Mesothelial cell of epicardium (in vitro differentiated cells): ENCODE data around the gene SMIM8. TPM values are rescaled to one million over a fixed set of nuclear protein-coding genes. Genes with fewer than 3 reads are reported as not detected.
A peak's percentile ranks its signal among the peaks of the same experiment; 100 is the strongest.
"Not testable (repeated sequence)": the region's sequence is repeated elsewhere in the genome, so short reads cannot be mapped to it uniquely, and the experiment has no call there.

Experiments used
- DNase-seq, 2 experiments: peaks; one replicate each; pipeline ENCODE4 v3.0.0; 2021; ENCODE audit warnings: low spot score in 2 of 2; ENCODE audit not compliant: unreplicated experiment in 2 of 2
- H3K27ac Mint-ChIP-seq: 2 replicates; pipeline ENCODE4 v1.8.0; 2021; ENCODE audit warnings: mixed read lengths
- H3K27me3 Mint-ChIP-seq: 2 replicates; pipeline ENCODE4 v1.8.0; 2021; ENCODE audit warnings: low read depth, mixed read lengths
- H3K36me3 Mint-ChIP-seq: 2 replicates; pipeline ENCODE4 v1.8.0; 2021; ENCODE audit warnings: mixed read lengths
- H3K4me1 Mint-ChIP-seq: 2 replicates; pipeline ENCODE4 v1.8.0; 2021; ENCODE audit warnings: mixed read lengths
- H3K4me3 Mint-ChIP-seq: 2 replicates; pipeline ENCODE4 v1.8.0; 2021; ENCODE audit warnings: mild to moderate bottlenecking, moderate library complexity, mixed read lengths
- H3K9me3 Mint-ChIP-seq: 2 replicates; pipeline ENCODE4 v1.8.0; 2021; ENCODE audit warnings: mixed read lengths
- total RNA-seq: library from RNA; stranded (reverse); gene quantifications from 3 replicates; pipeline ENCODE4 v1.2.1, GENCODE V29; 2021
- TF ChIP-seq, protein P1 (sequence below): fragments of 200-600 bp; sonication (generic); IDR thresholded peaks from one replicate; pipeline ENCODE4 v1.5.0; 2021; ENCODE audit warnings: antibody characterized with exemption; ENCODE audit not compliant: unreplicated experiment

SMIM8 gene
- total RNA-seq, 1 donor from 2014 or later: 26.7 TPM

DNA sequence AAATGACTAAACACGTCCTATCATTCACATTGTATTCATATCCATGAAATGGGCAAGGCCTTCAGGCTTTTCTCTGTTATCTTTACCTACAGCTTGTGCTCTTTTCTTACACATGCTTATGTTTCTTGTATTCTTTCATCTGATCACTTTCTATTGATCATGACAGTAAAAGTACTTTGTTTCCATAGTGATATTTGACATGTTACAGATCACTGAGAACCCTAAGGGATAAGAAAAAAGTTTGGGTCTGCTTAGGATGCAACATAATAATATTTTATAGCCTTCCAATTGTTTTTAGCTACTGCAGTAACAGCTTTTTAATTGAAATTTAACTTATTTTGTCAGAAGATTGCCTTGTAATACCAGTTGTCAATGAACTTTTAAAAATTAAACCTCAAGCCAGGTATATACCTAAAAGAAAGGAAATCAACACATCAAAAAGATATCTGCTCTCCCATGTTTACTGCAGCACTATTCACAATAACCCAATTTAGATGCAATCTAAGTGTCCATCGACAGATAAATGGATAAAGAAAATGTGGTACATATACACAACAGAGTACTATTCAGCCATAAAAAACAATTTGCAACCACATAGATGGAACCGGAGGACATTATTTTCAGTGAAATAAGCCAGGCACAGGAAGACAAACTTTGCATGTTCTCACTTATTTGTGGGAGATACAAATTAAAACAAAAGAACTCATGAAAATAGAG is 3.0 kb upstream of the SMIM8 start:
- TF ChIP-seq, protein P1, sequence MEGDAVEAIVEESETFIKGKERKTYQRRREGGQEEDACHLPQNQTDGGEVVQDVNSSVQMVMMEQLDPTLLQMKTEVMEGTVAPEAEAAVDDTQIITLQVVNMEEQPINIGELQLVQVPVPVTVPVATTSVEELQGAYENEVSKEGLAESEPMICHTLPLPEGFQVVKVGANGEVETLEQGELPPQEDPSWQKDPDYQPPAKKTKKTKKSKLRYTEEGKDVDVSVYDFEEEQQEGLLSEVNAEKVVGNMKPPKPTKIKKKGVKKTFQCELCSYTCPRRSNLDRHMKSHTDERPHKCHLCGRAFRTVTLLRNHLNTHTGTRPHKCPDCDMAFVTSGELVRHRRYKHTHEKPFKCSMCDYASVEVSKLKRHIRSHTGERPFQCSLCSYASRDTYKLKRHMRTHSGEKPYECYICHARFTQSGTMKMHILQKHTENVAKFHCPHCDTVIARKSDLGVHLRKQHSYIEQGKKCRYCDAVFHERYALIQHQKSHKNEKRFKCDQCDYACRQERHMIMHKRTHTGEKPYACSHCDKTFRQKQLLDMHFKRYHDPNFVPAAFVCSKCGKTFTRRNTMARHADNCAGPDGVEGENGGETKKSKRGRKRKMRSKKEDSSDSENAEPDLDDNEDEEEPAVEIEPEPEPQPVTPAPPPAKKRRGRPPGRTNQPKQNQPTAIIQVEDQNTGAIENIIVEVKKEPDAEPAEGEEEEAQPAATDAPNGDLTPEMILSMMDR: no peak

DNA sequence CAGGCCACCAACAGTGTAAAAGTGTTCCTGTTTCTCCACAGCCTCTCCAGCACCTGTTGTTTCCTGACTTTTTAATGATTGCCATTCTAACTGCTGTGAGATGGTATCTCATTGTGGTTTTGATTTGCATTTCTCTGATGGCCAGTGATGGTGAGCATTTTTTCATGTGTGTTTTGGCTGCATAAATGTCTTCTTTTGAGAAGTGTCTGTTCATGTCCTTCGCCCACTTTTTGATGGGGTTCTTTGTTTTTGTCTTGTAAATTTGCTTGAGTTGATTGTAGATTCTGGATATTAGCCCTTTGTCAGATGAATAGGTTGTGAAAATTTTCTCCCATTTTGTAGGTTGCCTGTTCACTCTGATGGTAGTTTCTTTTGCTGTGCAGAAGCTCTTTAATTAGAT is 1.5 kb downstream of the SMIM8 start:
- peak overlapping the region; percentile 50 for H3K4me3 Mint-ChIP-seq
- DNase-seq, H3K4me1 Mint-ChIP-seq, H3K27ac Mint-ChIP-seq, H3K9me3 Mint-ChIP-seq, H3K27me3 Mint-ChIP-seq: not testable (repeated sequence)
- peaks cover 17% of the 10 kb centered on the region for H3K36me3 Mint-ChIP-seq

More for the DNA sequence above, 3.0 kb upstream of the SMIM8 start:
- H3K9me3 Mint-ChIP-seq: no peaks in the 10 kb centered on the region
- peaks cover 5% of the 10 kb centered on the region for H3K27me3 Mint-ChIP-seq
- H3K36me3 Mint-ChIP-seq: peaks cover 1% of the 10 kb centered on the region
- H3K4me3 Mint-ChIP-seq: no peak overlapping the region
- H3K27ac Mint-ChIP-seq: no peak overlapping the region
- DNase-seq: no peak
- H3K4me1 Mint-ChIP-seq: peaks cover 5% of the 10 kb centered on the region

DNA sequence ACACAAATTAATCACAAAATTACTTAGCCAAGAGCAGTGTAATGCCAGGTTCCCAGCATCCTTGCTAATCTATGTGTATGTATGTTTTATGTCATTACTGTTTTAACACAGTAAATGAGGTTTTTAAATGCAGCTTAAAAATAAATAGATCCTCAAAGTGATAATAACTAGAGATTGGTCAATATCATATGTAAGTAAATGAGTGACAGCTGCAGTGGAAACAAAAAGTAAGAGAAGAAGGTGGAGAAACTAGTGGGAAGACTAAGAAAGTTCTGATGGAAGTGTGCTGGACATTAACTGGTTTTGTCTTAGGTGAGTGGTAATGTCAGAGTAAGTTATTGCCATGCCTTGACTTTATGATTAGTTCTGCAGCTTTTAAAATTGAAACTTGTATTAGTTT is 8.6 kb downstream of the SMIM8 start:
- Mint-ChIP-seq H3K4me1 (peaks cover 15% of the 10 kb centered on the region), H3K4me3 (no peak overlapping the region), H3K9me3 (peaks cover 4% of the 10 kb centered on the region), H3K27ac (no peak overlapping the region), H3K27me3 (no peaks in the 10 kb centered on the region), H3K36me3 (peaks cover 23% of the 10 kb centered on the region)
- DNase-seq: no peak
- TF ChIP-seq, protein P1: no peak

DNA sequence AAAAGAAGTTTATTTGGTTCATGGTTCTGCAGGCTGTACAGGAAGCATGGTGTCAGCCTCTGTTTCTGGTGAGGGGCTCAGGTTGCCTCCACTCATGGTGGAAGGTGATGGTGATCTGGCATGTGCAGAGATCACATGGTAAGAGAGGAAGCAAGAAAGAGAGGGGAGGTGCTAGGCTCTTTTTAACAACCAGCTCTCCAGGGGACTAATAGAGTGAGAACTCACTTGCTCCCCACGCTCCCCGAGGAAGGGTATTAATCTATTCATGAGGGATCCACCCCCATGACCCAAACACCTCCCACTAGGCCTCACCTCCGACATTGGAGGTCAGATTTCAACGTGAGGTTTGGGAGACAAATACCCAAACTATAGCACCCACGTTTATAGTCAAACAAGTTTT is 10.6 kb downstream of the SMIM8 start:
- no peak for DNase-seq
- Mint-ChIP-seq H3K36me3 (peaks cover 15% of the 10 kb centered on the region), H3K9me3 (no peaks in the 10 kb centered on the region), H3K27ac (no peak overlapping the region), H3K27me3 (no peaks in the 10 kb centered on the region), H3K4me1 (peaks cover 24% of the 10 kb centered on the region), H3K4me3 (no peak overlapping the region)
- TF ChIP-seq, protein P1: no peak

DNA sequence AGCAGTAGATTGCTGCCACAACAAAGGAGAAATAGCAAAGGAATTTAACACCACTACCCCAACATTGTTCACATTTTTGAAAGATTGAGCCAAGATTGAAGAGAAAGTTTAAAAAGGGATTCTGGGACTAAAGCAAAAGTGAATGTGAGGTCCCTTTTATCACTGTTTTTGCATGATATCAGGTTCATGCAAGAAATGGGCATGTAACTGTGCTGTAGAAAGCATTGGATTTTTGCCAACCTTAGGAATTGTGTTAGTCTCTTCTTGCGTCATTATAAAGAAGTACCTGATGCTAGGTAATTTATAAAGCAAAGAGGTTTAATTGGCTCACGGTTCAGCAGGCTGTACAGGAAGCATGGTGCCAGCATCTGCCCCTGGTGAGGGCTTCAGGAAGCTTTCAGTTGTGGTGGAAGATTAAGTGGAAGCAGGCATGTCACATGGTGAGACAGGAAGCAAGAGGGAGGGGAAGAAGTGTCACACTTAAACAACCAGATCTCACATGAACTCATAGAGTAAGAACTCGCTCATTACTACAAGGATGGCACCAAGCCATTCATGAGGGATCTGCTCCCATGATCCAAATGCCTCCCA is 11.3 kb downstream of the SMIM8 start:
- Mint-ChIP-seq H3K4me1 (peaks cover 31% of the 10 kb centered on the region), H3K4me3 (no peak overlapping the region), H3K9me3 (no peaks in the 10 kb centered on the region), H3K36me3 (peaks cover 12% of the 10 kb centered on the region), H3K27me3 (no peaks in the 10 kb centered on the region), H3K27ac (peak overlapping the region; percentile 23)
- TF ChIP-seq, protein P1: no peak
- no peak for DNase-seq

DNA sequence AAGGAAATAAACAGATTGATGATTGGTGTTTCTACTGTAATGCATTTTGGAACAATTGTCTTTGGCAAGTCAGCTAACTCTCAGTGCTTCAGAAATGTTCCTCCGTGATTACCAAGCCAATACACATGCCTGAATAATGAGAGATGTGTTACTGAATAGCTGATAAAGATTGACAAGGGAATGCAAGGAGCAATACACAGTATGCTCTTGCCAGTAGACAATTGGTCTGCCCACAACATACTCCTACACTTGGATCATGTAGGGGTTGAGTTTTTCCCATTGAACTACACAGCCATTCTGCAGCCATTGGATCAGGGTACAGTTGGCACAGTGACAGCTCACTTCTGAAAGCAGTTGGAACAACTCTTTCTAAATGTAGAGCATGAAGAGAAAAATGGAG is 12.3 kb downstream of the SMIM8 start:
- no peak overlapping the region for H3K4me3 Mint-ChIP-seq
- peaks cover 37% of the 10 kb centered on the region for H3K4me1 Mint-ChIP-seq
- no peak for DNase-seq
- H3K27ac Mint-ChIP-seq: no peak overlapping the region
- H3K9me3 Mint-ChIP-seq: no peaks in the 10 kb centered on the region
- H3K36me3 Mint-ChIP-seq: peaks cover 5% of the 10 kb centered on the region
- TF ChIP-seq, protein P1: no peak
- no peaks in the 10 kb centered on the region for H3K27me3 Mint-ChIP-seq
